ENCODE data around the gene ZBTB20.

- no peak for TF ChIP-seq CTCF (IDR thresholded peaks at IDR 0.05)
- TF ChIP-seq POLR2AphosphoS5 (IDR thresholded peaks at IDR 0.05): no peak
These were observed 246.2 kb downstream of the ZBTB20 start for GRCh38 chr3:114900908-114901307.
